HUES6 (cell line): Measurements from ENCODE around the gene KCNN1.

Experiments used
- H3K27ac ChIP-seq: 2 replicates; pipeline ENCODE4 v1.7.0; 2013; ENCODE audit warnings: low read depth, mild to moderate bottlenecking, low read length, inconsistent platforms
- H3K27me3 ChIP-seq: 2 replicates; pipeline ENCODE4 v1.6.1; 2013; ENCODE audit warnings: low read length; ENCODE audit not compliant: control insufficient read depth, insufficient read depth
- H3K36me3 ChIP-seq: 2 replicates; pipeline ENCODE4 v1.6.1; 2013; ENCODE audit warnings: low read length; ENCODE audit not compliant: control insufficient read depth, insufficient read depth
- H3K4me1 ChIP-seq: 2 replicates; pipeline ENCODE4 v1.6.1; 2013; ENCODE audit warnings: low read length; ENCODE audit not compliant: control insufficient read depth, insufficient read depth
- H3K4me3 ChIP-seq: 2 replicates; pipeline ENCODE4 v1.5.1; 2013; ENCODE audit warnings: low read depth, low read length
- H3K9ac ChIP-seq: one replicate; pipeline ENCODE4 v1.6.1; 2013; ENCODE audit warnings: mild to moderate bottlenecking, low read length
- H3K9me3 ChIP-seq: 2 replicates; pipeline ENCODE4 v1.6.1; 2013; ENCODE audit warnings: low read depth, low read length; ENCODE audit not compliant: control insufficient read depth, insufficient read depth

The KCNN1 gene

GRCh38 chr19:17936379-17936778, 30.5 kb upstream of the KCNN1 start:
- Histone ChIP-seq H3K9me3 (no peaks in the 10 kb centered on the region), H3K27me3 (no peaks in the 10 kb centered on the region), H3K36me3 (peaks cover 18% of the 10 kb centered on the region), H3K27ac (no peak overlapping the region), H3K4me3 (no peak overlapping the region), H3K9ac (no peak overlapping the region), H3K4me1 (peaks cover 13% of the 10 kb centered on the region)

- Histone ChIP-seq H3K9me3 (no peaks in the 10 kb centered on the region), H3K27me3 (no peaks in the 10 kb centered on the region), H3K36me3 (peaks cover 23% of the 10 kb centered on the region), H3K9ac (no peak overlapping the region), H3K4me1 (peaks cover 11% of the 10 kb centered on the region), H3K4me3 (no peak overlapping the region), H3K27ac (no peak overlapping the region)
Measured at GRCh38 chr19:17937371-17937900, 29.5 kb upstream of the KCNN1 start.

- Histone ChIP-seq H3K27ac (no peak overlapping the region), H3K9me3 (no peaks in the 10 kb centered on the region), H3K27me3 (no peaks in the 10 kb centered on the region), H3K4me1 (peaks cover 16% of the 10 kb centered on the region), H3K4me3 (no peak overlapping the region), H3K9ac (no peak overlapping the region), H3K36me3 (peaks cover 26% of the 10 kb centered on the region)
Measured at GRCh38 chr19:17938092-17938845, 28.6 kb upstream of the KCNN1 start.

- H3K36me3 ChIP-seq = peaks cover 33% of the 10 kb centered on the region
- no peaks in the 10 kb centered on the region for H3K27me3 ChIP-seq
- peaks cover 15% of the 10 kb centered on the region for H3K4me1 ChIP-seq
- H3K9me3 ChIP-seq = no peaks in the 10 kb centered on the region
- 0 out of 2 replicates have a peak overlapping the region, but pooled peaks have one; percentile 37 for H3K27ac ChIP-seq
- H3K9ac ChIP-seq = no peak overlapping the region
- peak overlapping the region; percentile 6; the same call in 1 of the 2 replicates for H3K4me3 ChIP-seq
Measured at GRCh38 chr19:17942181-17942580, 24.7 kb upstream of the KCNN1 start.

- Histone ChIP-seq H3K27me3 (no peaks in the 10 kb centered on the region), H3K9ac (no peak overlapping the region), H3K4me3 (peak overlapping the region; percentile 6; the same call in 1 of the 2 replicates), H3K4me1 (peaks cover 16% of the 10 kb centered on the region), H3K9me3 (no peaks in the 10 kb centered on the region), H3K27ac (0 out of 2 replicates have a peak overlapping the region, but pooled peaks have one; percentile 37), H3K36me3 (peaks cover 30% of the 10 kb centered on the region)
Measured at GRCh38 chr19:17942582-17943273, 24.2 kb upstream of the KCNN1 start.

- Histone ChIP-seq H3K4me3 (no peak overlapping the region), H3K36me3 (peaks cover 30% of the 10 kb centered on the region), H3K27ac (no peak overlapping the region), H3K27me3 (no peaks in the 10 kb centered on the region), H3K4me1 (peaks cover 16% of the 10 kb centered on the region), H3K9me3 (no peaks in the 10 kb centered on the region), H3K9ac (no peak overlapping the region)
Measured at GRCh38 chr19:17943274-17944221, 23.4 kb upstream of the KCNN1 start.

- H3K27me3 ChIP-seq = peaks cover 7% of the 10 kb centered on the region
- no peak overlapping the region for H3K27ac ChIP-seq
- H3K4me1 ChIP-seq = peaks cover 19% of the 10 kb centered on the region
- no peaks in the 10 kb centered on the region for H3K9me3 ChIP-seq
- H3K9ac ChIP-seq = no peak overlapping the region
- peaks cover 29% of the 10 kb centered on the region for H3K36me3 ChIP-seq
- no peak overlapping the region for H3K4me3 ChIP-seq
Measured at GRCh38 chr19:17944301-17944700, 22.6 kb upstream of the KCNN1 start.

- peak overlapping the region; percentile 46; the same call in 1 of the 2 replicates for H3K27ac ChIP-seq
- peak overlapping the region; percentile 72 for H3K4me3 ChIP-seq
Measured at GRCh38 chr19:17946965-17947784, 19.7 kb upstream of the KCNN1 start.

GRCh38 chr19:17947815-17948513, 18.9 kb upstream of the KCNN1 start:
- H3K9me3 ChIP-seq = no peaks in the 10 kb centered on the region
- peaks cover 43% of the 10 kb centered on the region for H3K27me3 ChIP-seq
- H3K4me1 ChIP-seq = peaks cover 29% of the 10 kb centered on the region
- peaks cover 13% of the 10 kb centered on the region for H3K36me3 ChIP-seq
- H3K9ac ChIP-seq = peak overlapping the region; percentile 82
- peak overlapping the region; percentile 72 for H3K4me3 ChIP-seq
- no peak overlapping the region for H3K27ac ChIP-seq

More at GRCh38 chr19:17946965-17947784, 19.7 kb upstream of the KCNN1 start:
- Histone ChIP-seq H3K4me1 (peaks cover 34% of the 10 kb centered on the region), H3K9ac (peak overlapping the region; percentile 82), H3K9me3 (no peaks in the 10 kb centered on the region), H3K27me3 (peaks cover 35% of the 10 kb centered on the region), H3K36me3 (peaks cover 17% of the 10 kb centered on the region)
